Colonic mucosa (tissue), 4 donors: ENCODE measurements around the gene ZNF500. TPM values are rescaled to one million over a fixed set of nuclear protein-coding genes. Genes with fewer than 3 reads are reported as not detected.
A peak's percentile ranks its signal among the peaks of the same experiment; 100 is the strongest.

Source experiments
- DNase-seq: peaks from one replicate; pipeline ENCODE4 v3.0.0-alpha.2; 2020
- H3K27ac ChIP-seq: fragments of 200-600 bp; one replicate; pipeline ENCODE4 v1.8.0; 2021
- H3K27me3 ChIP-seq: fragments of 200-600 bp; one replicate; pipeline ENCODE4 v1.8.0; 2021
- H3K36me3 ChIP-seq: fragments of 200-600 bp; one replicate; pipeline ENCODE4 v1.8.0; 2021
- H3K4me1 ChIP-seq: fragments of 200-600 bp; one replicate; pipeline ENCODE4 v1.8.0; 2021; ENCODE audit warnings: mild to moderate bottlenecking
- H3K4me3 ChIP-seq: fragments of 200-600 bp; one replicate; pipeline ENCODE4 v1.8.0; 2021
- H3K9ac ChIP-seq, 2 donors: one replicate each; pipeline ENCODE4 v1.7.0; 2013; ENCODE audit warnings: control low read depth in 2 of 2, low read depth in 2 of 2, low read length in 2 of 2
- H3K9me3 ChIP-seq: fragments of 200-600 bp; one replicate; pipeline ENCODE4 v1.8.0; 2021
- intact Hi-C: fragments of 100-400 bp; cut with DNase I; formaldehyde crosslinking; loops from one replicate; pipeline ENCODE4 v1.14.1; 2022
- total RNA-seq, 2 donors: library from RNA; stranded (reverse); fragmentation: NEBNext Ultra II Directional in 1 of 2; extraction: Animal tissue kit (Norgen Biotek cat#: 25700) in 1 of 2; gene quantifications; one replicate each; pipeline ENCODE4 v1.2.1, GENCODE V29; 2021
- TF ChIP-seq, protein P1 (sequence below): fragments of 200-600 bp; IDR thresholded peaks from one replicate; pipeline ENCODE4 v1.8.0; 2022; ENCODE audit warnings: antibody characterized with exemption, mild to moderate bottlenecking
- donor health status: healthy.
- donor health status: DM: no; HTN: no; CAD: no.
- donor health status: DM: no; HTN: no; CAD: no.

Gene ZNF500
- total RNA-seq, 2 donors from 2014 or later: 12.3 to 16.1 TPM

GRCh38 chr16:4811242-4811641 lies 44.3 kb upstream of the ZNF500 start:
- Histone ChIP-seq H3K27me3 (no peaks in the 10 kb centered on the region), H3K4me1 (no peaks in the 10 kb centered on the region), H3K36me3 (peaks cover 4% of the 10 kb centered on the region), H3K4me3 (no peak overlapping the region), H3K27ac (no peak overlapping the region), H3K9me3 (no peaks in the 10 kb centered on the region), H3K9ac (no peak overlapping the region)
- TF ChIP-seq, protein P1, sequence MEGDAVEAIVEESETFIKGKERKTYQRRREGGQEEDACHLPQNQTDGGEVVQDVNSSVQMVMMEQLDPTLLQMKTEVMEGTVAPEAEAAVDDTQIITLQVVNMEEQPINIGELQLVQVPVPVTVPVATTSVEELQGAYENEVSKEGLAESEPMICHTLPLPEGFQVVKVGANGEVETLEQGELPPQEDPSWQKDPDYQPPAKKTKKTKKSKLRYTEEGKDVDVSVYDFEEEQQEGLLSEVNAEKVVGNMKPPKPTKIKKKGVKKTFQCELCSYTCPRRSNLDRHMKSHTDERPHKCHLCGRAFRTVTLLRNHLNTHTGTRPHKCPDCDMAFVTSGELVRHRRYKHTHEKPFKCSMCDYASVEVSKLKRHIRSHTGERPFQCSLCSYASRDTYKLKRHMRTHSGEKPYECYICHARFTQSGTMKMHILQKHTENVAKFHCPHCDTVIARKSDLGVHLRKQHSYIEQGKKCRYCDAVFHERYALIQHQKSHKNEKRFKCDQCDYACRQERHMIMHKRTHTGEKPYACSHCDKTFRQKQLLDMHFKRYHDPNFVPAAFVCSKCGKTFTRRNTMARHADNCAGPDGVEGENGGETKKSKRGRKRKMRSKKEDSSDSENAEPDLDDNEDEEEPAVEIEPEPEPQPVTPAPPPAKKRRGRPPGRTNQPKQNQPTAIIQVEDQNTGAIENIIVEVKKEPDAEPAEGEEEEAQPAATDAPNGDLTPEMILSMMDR: no peak
- intact Hi-C loops: no loop called here
- no peak for DNase-seq

DNA sequence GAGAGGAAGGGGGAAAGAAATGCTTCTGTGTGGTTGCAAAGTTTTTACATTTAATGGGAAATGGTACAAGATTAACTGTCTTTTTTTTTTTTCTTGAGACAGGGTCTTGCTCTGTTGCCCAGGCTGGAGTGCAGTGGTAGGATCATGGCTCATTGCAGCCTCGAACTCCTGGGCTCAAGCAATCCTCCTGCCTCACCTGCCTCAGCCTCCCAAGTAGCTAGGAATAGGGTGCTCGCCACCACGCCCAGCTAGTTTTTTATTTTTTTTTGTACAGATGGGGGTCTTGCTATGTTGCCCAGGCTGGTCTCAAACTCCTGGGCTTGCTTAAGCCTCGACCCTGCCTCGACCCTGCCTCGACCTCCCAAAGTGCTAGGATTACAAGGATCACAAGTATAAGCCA lies 39.3 kb upstream of the ZNF500 start:
- Histone ChIP-seq H3K4me1 (peaks cover 8% of the 10 kb centered on the region), H3K27me3 (no peaks in the 10 kb centered on the region), H3K9ac (no peak overlapping the region), H3K9me3 (no peaks in the 10 kb centered on the region), H3K4me3 (no peak overlapping the region), H3K27ac (no peak overlapping the region), H3K36me3 (peaks cover 4% of the 10 kb centered on the region)
- intact Hi-C loops: no loop called here
- no peak for DNase-seq
- TF ChIP-seq, protein P1: no peak

DNA sequence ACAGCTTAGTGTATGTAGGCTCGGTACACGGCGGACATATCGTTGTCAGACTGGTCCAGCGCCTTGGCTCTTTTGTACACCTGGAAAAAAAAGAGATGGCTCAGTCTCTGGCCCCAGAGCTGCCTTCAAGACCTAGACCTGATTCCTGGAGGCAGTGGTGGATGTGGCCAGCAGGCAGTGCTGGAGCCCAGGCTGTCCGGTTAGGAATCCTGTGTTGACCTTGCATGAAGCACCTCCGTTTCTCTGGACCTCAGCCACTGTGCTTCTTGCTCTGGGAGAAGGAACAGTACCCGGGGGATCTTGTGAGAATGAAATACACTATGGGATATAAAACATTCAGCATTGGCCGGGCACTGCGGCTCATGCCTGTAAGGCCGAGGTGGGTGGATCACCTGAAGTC lies 38.3 kb upstream of the ZNF500 start:
- Histone ChIP-seq H3K27ac (no peak overlapping the region), H3K36me3 (peaks cover 4% of the 10 kb centered on the region), H3K4me1 (peaks cover 15% of the 10 kb centered on the region)

DNA sequence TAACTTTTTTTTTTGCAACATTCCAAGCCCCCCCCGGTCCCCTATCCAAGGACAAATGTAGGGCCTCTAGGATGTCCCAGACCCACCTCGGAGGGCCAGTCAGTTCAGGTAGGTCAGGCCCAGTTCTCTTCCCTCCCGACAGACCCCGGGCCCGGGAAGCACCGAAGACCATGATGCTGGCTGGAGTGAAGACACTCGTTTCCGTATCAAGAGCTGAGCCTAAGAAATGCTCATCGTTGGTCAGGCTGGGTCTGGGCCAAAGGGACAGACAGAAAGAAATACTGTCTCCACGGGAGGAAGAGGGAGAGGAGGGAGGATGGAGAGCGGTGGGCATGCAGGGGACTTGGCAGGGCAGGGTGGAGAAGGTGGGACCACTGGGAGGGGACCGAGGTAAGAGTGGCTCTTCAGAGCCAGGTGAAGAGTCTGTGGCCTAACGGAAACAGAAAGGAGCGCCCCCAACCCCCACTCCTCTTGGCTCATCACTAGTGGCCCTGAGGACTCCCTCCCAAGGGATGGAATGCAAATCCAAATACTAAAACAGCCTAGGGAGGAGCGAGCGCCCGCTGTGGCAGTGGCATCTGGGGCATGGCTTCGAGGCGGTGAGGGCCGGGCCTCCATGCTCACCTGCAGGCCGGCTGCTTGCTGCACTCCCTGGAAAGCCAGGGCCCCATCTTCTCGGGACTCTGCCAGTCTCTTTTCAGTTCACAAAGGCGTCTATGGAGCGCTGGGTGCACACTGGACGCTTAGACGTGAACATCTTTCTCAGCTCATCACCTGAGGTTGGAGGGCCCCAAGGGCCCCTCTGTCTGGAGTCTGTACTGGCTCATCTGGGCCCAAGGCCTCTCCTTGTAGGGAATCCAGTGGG lies 37.2 kb upstream of the ZNF500 start:
- no peak overlapping the region for H3K9ac ChIP-seq
- no peaks in the 10 kb centered on the region for H3K9me3 ChIP-seq
- DNase-seq: no peak
- no peak overlapping the region for H3K4me3 ChIP-seq
- peaks cover 15% of the 10 kb centered on the region for H3K4me1 ChIP-seq
- TF ChIP-seq, protein P1: no peak
- intact Hi-C loops: no loop called here
- no peaks in the 10 kb centered on the region for H3K27me3 ChIP-seq
- H3K27ac ChIP-seq: no peak overlapping the region
- peaks cover 4% of the 10 kb centered on the region for H3K36me3 ChIP-seq

More for the DNA sequence above, 38.3 kb upstream of the ZNF500 start:
- TF ChIP-seq, protein P1: no peak
- no peaks in the 10 kb centered on the region for H3K27me3 ChIP-seq
- intact Hi-C loops: no loop called here
- H3K9me3 ChIP-seq: no peaks in the 10 kb centered on the region
- H3K9ac ChIP-seq: no peak overlapping the region
- no peak overlapping the region for H3K4me3 ChIP-seq
- DNase-seq: no peak

DNA sequence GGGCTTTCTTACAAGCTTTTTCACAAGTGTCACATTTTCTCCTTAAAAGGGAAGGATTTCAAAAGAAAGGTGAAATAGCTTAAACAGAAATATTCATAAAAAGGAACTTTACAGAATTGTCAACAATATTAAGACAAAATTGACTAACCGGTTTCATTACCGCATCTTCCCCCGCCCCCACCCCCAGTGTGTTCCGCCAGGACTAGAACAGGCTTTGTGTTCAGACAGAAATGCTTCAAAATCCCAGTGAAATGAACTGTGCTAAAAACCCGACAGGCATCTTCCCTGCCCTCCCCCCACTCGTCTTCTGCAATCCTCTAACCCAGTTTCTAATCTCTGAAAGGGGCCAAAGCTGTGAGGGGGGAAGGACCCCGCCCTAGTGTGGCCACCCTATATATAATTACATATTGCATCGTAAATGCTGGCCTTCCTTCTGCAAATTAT lies 36.5 kb upstream of the ZNF500 start:
- peaks cover 15% of the 10 kb centered on the region for H3K4me1 ChIP-seq
- H3K4me3 ChIP-seq: peak overlapping the region; percentile 91
- H3K9ac ChIP-seq: peak overlapping the region in 1 of 2 donors; percentile 70
- DNase-seq: no peak
- TF ChIP-seq, protein P1: no peak
- H3K27ac ChIP-seq: peak overlapping the region; percentile 97
- peaks cover 4% of the 10 kb centered on the region for H3K36me3 ChIP-seq
- intact Hi-C loops: no loop called here
- H3K27me3 ChIP-seq: no peaks in the 10 kb centered on the region
- no peaks in the 10 kb centered on the region for H3K9me3 ChIP-seq
